Testis (tissue), 2 donors: Measurements from ENCODE around the gene CCDC178.

Experiments used
- CTCF ChIP-seq, 3 experiments: fragments of 450-650 bp in 2 of 3; fragments of 200-600 bp in 1 of 3; sonication (generic) in 1 of 3; IDR thresholded peaks; one replicate each; pipeline ENCODE4 v1.5.1; 2016 to 2019; ENCODE audit warnings: antibody characterized with exemption in 3 of 3, mild to moderate bottlenecking in 2 of 3, moderate library complexity in 1 of 3
- POLR2A ChIP-seq: fragments of 450-650 bp; IDR thresholded peaks from one replicate; pipeline ENCODE4 v1.6.1; 2017; ENCODE audit warnings: antibody characterized with exemption, mild to moderate bottlenecking, moderate library complexity

DNA sequence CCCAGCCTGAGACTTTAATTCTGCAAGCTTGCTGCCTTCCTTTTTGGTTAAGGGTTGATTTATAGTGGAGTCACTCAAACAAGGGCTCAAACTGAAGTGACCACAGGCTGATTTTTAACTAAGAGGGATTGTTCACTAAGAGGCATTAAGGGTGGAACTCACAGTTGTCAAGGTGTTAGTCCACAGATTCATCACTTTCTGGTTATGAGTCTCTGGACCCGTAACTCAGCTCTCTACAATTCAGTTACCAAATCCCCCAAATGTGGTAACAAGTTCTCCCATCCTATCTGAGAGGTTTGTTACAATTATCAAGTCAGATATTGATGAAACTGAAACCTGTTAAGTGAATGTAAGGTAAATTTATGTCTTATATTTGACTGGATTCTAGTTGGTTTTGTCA is 481.8 kb downstream of the CCDC178 start:
- TF ChIP-seq POLR2A (no peak), CTCF (IDR thresholded peaks at IDR 0.05) (no peak)
